Measurements from ENCODE around the gene PRKCA. TPM values are rescaled to one million over a fixed set of nuclear protein-coding genes. Genes with fewer than 3 reads are reported as not detected.

Gene PRKCA
- total RNA-seq, 1 donor from 2014 or later = 15.5 TPM

DNA sequence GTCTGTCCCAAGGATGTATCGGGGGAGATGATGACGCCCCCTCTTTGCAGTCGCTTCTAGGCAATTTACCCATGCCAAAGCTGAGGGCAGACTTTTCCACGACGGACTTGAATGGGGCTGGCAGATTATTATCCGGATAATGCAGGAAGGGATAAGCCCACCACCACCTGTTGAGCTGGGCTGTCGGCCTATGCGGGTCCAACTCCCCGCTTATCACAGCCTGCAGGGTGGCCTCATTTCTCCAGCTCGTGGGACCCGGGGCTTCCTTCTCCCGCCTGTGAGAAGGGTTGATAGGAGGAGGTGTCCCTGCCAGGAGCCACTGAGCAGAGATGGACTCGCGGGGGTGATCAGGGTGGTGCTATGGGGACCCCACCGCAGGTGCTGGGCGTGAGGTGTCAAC lies 533.1 kb downstream of the PRKCA start:
- H3K4me1 ChIP-seq = no peaks in the 10 kb centered on the region
- no peaks in the 10 kb centered on the region for H3K36me3 ChIP-seq
- no peak overlapping the region for H3K4me3 ChIP-seq
- no peak for TF ChIP-seq POLR2A (IDR thresholded peaks at IDR 0.05)
- TF ChIP-seq, protein P1, sequence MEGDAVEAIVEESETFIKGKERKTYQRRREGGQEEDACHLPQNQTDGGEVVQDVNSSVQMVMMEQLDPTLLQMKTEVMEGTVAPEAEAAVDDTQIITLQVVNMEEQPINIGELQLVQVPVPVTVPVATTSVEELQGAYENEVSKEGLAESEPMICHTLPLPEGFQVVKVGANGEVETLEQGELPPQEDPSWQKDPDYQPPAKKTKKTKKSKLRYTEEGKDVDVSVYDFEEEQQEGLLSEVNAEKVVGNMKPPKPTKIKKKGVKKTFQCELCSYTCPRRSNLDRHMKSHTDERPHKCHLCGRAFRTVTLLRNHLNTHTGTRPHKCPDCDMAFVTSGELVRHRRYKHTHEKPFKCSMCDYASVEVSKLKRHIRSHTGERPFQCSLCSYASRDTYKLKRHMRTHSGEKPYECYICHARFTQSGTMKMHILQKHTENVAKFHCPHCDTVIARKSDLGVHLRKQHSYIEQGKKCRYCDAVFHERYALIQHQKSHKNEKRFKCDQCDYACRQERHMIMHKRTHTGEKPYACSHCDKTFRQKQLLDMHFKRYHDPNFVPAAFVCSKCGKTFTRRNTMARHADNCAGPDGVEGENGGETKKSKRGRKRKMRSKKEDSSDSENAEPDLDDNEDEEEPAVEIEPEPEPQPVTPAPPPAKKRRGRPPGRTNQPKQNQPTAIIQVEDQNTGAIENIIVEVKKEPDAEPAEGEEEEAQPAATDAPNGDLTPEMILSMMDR (IDR thresholded peaks at IDR 0.05) = no peak
- TF ChIP-seq POLR2AphosphoS5 (IDR thresholded peaks at IDR 0.05; ENCODE audit: insufficient read depth in 1 of 2, low read depth in 1 of 2) = no peak
- H3K27me3 ChIP-seq = no peaks in the 10 kb centered on the region
- no peak for DNase-seq (ENCODE audit: extremely low spot score in 2 of 2)
- intact Hi-C loops (cut with DNase I) = no loop called here
- no peak overlapping the region for H3K27ac ChIP-seq
- no peaks in the 10 kb centered on the region for H3K9me3 ChIP-seq

DNA sequence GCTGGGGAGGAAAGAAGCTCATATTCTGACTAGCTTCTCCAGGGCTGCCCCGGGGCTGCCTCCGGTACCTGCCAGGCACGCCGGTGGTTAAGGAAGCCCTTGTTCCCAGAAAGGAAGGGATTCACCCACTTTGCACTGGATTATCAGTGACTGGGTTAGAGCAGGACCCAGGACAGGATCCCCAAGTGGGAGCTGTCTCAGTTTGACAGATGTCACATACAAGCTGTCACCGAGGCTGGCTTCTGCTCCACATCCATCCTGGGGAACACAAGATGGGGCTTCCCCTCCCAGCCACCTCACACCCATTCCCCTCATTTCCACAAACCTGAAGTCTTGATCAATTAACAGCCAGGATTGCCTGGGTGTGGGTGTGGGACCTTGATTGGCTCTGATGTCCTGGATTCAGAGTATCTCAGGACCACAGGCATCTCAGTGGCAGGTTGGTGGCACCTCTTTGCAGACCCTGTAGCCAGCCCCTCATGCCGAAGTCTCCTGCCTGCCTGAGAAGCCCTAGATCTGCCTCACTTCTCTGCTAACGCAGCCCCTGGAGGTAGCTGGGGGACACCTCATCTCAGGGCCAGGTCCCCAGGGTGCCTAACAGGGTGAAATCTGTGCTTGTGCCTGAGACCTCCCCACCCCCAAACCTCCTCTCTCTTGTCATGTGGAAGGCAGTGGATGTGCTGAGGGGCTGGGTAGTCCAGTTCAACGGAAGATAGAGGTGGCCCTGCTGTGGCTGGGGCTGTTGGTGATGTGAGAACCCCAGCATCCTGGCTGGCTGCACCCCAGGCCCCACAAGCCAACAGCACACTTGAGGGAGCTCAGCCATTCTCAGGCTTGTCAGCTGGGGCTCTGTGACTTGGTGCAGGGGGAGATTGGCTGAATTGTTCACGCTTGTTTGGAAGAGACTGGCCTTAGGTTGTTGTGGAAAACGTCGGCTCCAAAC lies 533.9 kb downstream of the PRKCA start:
- Histone ChIP-seq H3K9me3 (no peaks in the 10 kb centered on the region), H3K4me3 (no peak overlapping the region), H3K27ac (no peak overlapping the region), H3K36me3 (no peaks in the 10 kb centered on the region), H3K4me1 (no peaks in the 10 kb centered on the region), H3K27me3 (no peaks in the 10 kb centered on the region)
- TF ChIP-seq POLR2AphosphoS5 (IDR thresholded peaks at IDR 0.05; ENCODE audit: insufficient read depth in 1 of 2, low read depth in 1 of 2) (no peak), POLR2A (IDR thresholded peaks at IDR 0.05) (no peak)
- TF ChIP-seq, protein P1 (IDR thresholded peaks at IDR 0.05) = no peak
- DNase-seq (ENCODE audit: extremely low spot score in 2 of 2) = no peak
- intact Hi-C loops (cut with DNase I) = no loop called here

DNA sequence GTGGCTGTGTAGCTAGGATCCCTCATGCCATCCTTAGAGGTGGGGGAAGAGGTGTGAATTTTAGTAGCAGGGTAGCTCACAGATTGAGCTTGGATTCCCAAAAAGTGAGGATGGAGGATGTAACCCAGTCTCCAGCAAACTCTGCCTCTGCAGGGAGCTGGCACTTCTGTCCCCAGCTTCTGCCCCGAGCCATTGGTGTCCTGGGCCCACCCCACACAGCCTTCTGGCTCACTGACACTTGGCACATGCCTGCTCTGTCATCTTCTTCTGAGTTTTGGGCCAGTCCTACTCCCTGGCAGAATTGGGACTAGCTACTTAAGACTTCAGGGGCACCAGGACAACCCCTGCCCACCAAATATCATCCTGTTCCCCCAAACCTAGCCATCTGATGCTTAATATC lies 534.8 kb downstream of the PRKCA start:
- Histone ChIP-seq H3K4me1 (no peaks in the 10 kb centered on the region), H3K9me3 (no peaks in the 10 kb centered on the region), H3K4me3 (no peak overlapping the region), H3K36me3 (no peaks in the 10 kb centered on the region), H3K27me3 (no peaks in the 10 kb centered on the region), H3K27ac (no peak overlapping the region)
- TF ChIP-seq, protein P1 (IDR thresholded peaks at IDR 0.05) = no peak
- TF ChIP-seq POLR2A (IDR thresholded peaks at IDR 0.05) (no peak), POLR2AphosphoS5 (IDR thresholded peaks at IDR 0.05; ENCODE audit: insufficient read depth in 1 of 2, low read depth in 1 of 2) (no peak)
- no peak for DNase-seq (ENCODE audit: extremely low spot score in 2 of 2)
- intact Hi-C loops (cut with DNase I) = no loop called here

GRCh38 chr17:66837885-66838665 lies 535.7 kb downstream of the PRKCA start:
- TF ChIP-seq, protein P1 (IDR thresholded peaks at IDR 0.05) = no peak
- TF ChIP-seq POLR2AphosphoS5 (IDR thresholded peaks at IDR 0.05; ENCODE audit: insufficient read depth in 1 of 2, low read depth in 1 of 2) (no peak), POLR2A (IDR thresholded peaks at IDR 0.05) (no peak)
- intact Hi-C loops (cut with DNase I) = no loop called here
- Histone ChIP-seq H3K27me3 (no peaks in the 10 kb centered on the region), H3K4me1 (no peaks in the 10 kb centered on the region), H3K36me3 (no peaks in the 10 kb centered on the region), H3K27ac (no peak overlapping the region), H3K4me3 (no peak overlapping the region), H3K9me3 (no peaks in the 10 kb centered on the region)
- DNase-seq (ENCODE audit: extremely low spot score in 2 of 2) = no peak

Measured in vagina (tissue), 2 donors.